ENCODE measurements around the gene CTIF.

GRCh38 chr18:48814490-48815178 lies 275.8 kb downstream of the CTIF start:
- no peak for TF ChIP-seq POLR2A (IDR thresholded peaks at IDR 0.05; ENCODE audit: low read depth, low read length)
- no peak for TF ChIP-seq TAF1 (IDR thresholded peaks at IDR 0.05; ENCODE audit: low read depth, low read length)
- TF ChIP-seq POLR2AphosphoS5 (IDR thresholded peaks at IDR 0.05; ENCODE audit: low read depth, low read length) = no peak
- TF ChIP-seq SPI1 (IDR thresholded peaks at IDR 0.05; ENCODE audit: low read depth, low read length) = no peak
- TF ChIP-seq PAX5 (IDR thresholded peaks at IDR 0.05; ENCODE audit: insufficient read depth, low read length, severe bottlenecking) = no peak
- no peak for TF ChIP-seq POU2F2 (IDR thresholded peaks at IDR 0.05; ENCODE audit: low read depth, low read length)

Measured in GM12891 (cell line).